Parathyroid adenoma (tissue), 2 donors: ENCODE measurements around the gene SARDH.

Experiments used
- H2AFZ ChIP-seq: fragments of 300-600 bp; sonication (generic); one replicate; pipeline ENCODE4 v1.7.0; 2017; ENCODE audit warnings: antibody characterized with exemption, mild to moderate bottlenecking
- H3K27ac ChIP-seq: fragments of 300-600 bp; sonication (generic); one replicate; pipeline ENCODE4 v1.7.0; 2017
- H3K27me3 ChIP-seq: fragments of 300-600 bp; sonication (generic); one replicate; pipeline ENCODE4 v1.7.0; 2017; ENCODE audit warnings: low read length; ENCODE audit not compliant: control insufficient read depth, insufficient read depth
- H3K36me3 ChIP-seq: fragments of 300-600 bp; sonication (generic); one replicate; pipeline ENCODE4 v1.7.0; 2017; ENCODE audit warnings: low read length; ENCODE audit not compliant: control insufficient read depth, insufficient read depth
- H3K4me1 ChIP-seq: fragments of 300-600 bp; sonication (generic); one replicate; pipeline ENCODE4 v1.7.0; 2017; ENCODE audit warnings: control low read depth
- H3K4me2 ChIP-seq: fragments of 300-600 bp; sonication (generic); one replicate; pipeline ENCODE4 v1.7.0; 2017; ENCODE audit warnings: low read length
- H3K4me3 ChIP-seq: fragments of 300-600 bp; sonication (generic); one replicate; pipeline ENCODE4 v1.7.0; 2017; ENCODE audit warnings: low read depth, low read length
- H3K79me2 ChIP-seq: fragments of 300-600 bp; sonication (generic); one replicate; pipeline ENCODE4 v1.7.0; 2017; ENCODE audit warnings: control low read depth
- H3K9ac ChIP-seq: fragments of 300-600 bp; sonication (generic); one replicate; pipeline ENCODE4 v1.7.0; 2017; ENCODE audit warnings: mild to moderate bottlenecking
- H3K9me3 ChIP-seq: fragments of 300-600 bp; sonication (generic); one replicate; pipeline ENCODE4 v1.7.0; 2017; ENCODE audit warnings: low read length; ENCODE audit not compliant: control insufficient read depth
- TF ChIP-seq, protein P1 (sequence below): fragments of 300-600 bp; sonication (generic); IDR thresholded peaks from one replicate; pipeline ENCODE4 v1.7.0; 2017; ENCODE audit warnings: antibody characterized with exemption, mild to moderate bottlenecking
- donor health status: primary hyperparathyroidism.

The SARDH gene

DNA sequence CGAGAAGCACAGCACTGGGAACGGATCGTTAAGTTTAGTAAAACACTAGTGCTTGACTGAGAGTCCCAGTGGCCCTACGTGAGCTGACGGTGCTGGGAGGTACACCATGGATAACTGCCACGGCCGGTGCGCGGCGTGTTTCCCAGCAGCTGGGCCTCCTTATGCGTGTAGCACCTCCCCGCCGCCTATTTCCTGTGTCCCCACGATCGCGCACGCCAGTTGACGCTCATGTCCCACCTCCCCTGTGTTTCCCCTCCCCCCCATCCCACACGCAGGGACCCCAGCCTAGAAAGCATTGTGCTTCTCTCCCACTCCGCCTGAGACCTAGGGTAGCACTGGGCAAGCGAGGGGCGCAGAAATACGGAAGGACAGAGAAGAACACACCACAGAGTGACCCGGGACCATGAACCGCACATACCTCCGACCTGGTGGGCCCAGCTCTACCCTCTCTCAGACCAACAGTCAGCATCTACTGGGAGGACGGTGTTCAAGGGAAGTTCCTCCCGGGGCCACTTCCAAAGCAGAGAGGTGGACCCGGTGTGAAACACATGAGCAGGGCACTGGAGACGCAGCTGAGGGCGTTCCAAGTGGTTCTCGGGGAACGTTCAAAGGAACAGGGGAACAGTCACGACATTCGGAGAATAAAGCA, 56.4 kb downstream of the SARDH start:
- Histone ChIP-seq H3K4me2 (no peak overlapping the region), H3K27ac (no peak overlapping the region), H3K79me2 (no peaks in the 10 kb centered on the region), H2AFZ (no peak overlapping the region), H3K36me3 (no peaks in the 10 kb centered on the region), H3K9ac (no peak overlapping the region), H3K4me3 (no peak overlapping the region), H3K4me1 (no peaks in the 10 kb centered on the region), H3K27me3 (no peaks in the 10 kb centered on the region), H3K9me3 (no peaks in the 10 kb centered on the region)
- TF ChIP-seq, protein P1, sequence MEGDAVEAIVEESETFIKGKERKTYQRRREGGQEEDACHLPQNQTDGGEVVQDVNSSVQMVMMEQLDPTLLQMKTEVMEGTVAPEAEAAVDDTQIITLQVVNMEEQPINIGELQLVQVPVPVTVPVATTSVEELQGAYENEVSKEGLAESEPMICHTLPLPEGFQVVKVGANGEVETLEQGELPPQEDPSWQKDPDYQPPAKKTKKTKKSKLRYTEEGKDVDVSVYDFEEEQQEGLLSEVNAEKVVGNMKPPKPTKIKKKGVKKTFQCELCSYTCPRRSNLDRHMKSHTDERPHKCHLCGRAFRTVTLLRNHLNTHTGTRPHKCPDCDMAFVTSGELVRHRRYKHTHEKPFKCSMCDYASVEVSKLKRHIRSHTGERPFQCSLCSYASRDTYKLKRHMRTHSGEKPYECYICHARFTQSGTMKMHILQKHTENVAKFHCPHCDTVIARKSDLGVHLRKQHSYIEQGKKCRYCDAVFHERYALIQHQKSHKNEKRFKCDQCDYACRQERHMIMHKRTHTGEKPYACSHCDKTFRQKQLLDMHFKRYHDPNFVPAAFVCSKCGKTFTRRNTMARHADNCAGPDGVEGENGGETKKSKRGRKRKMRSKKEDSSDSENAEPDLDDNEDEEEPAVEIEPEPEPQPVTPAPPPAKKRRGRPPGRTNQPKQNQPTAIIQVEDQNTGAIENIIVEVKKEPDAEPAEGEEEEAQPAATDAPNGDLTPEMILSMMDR, result no peak

- H3K36me3 ChIP-seq, result no peaks in the 10 kb centered on the region
- no peaks in the 10 kb centered on the region for H3K27me3 ChIP-seq
- no peak overlapping the region for H3K4me3 ChIP-seq
- no peak overlapping the region for H3K9ac ChIP-seq
- H3K79me2 ChIP-seq, result no peaks in the 10 kb centered on the region
- TF ChIP-seq, protein P1, result no peak
- no peaks in the 10 kb centered on the region for H3K9me3 ChIP-seq
- no peak overlapping the region for H2AFZ ChIP-seq
- no peak overlapping the region for H3K27ac ChIP-seq
- H3K4me1 ChIP-seq, result no peaks in the 10 kb centered on the region
- no peak overlapping the region for H3K4me2 ChIP-seq
Measured at GRCh38 chr9:133680976-133681657, 57.0 kb downstream of the SARDH start.

GRCh38 chr9:133680250-133680975, 57.7 kb downstream of the SARDH start:
- no peaks in the 10 kb centered on the region for H3K36me3 ChIP-seq
- no peak overlapping the region for H3K9ac ChIP-seq
- H3K4me1 ChIP-seq, result no peaks in the 10 kb centered on the region
- TF ChIP-seq, protein P1, result no peak
- no peak overlapping the region for H3K4me3 ChIP-seq
- no peak overlapping the region for H3K27ac ChIP-seq
- H3K9me3 ChIP-seq, result no peaks in the 10 kb centered on the region
- H3K27me3 ChIP-seq, result no peaks in the 10 kb centered on the region
- no peaks in the 10 kb centered on the region for H3K79me2 ChIP-seq
- no peak overlapping the region for H2AFZ ChIP-seq
- H3K4me2 ChIP-seq, result no peak overlapping the region

- Histone ChIP-seq H3K79me2 (no peaks in the 10 kb centered on the region), H3K36me3 (no peaks in the 10 kb centered on the region), H3K9me3 (no peaks in the 10 kb centered on the region), H3K27me3 (no peaks in the 10 kb centered on the region), H3K4me1 (no peaks in the 10 kb centered on the region), H3K4me2 (no peak overlapping the region), H2AFZ (no peak overlapping the region), H3K9ac (no peak overlapping the region), H3K27ac (no peak overlapping the region), H3K4me3 (no peak overlapping the region)
- TF ChIP-seq, protein P1, result no peak
Measured at GRCh38 chr9:133679466-133680061, 58.6 kb downstream of the SARDH start.
